K562 (cell line): ENCODE measurements around the gene GMIP. TPM values are rescaled to one million over a fixed set of nuclear protein-coding genes. Genes with fewer than 3 reads are reported as not detected.
A peak's percentile ranks its signal among the peaks of the same experiment; 100 is the strongest.

Source experiments
- ATAC-seq: fragments of 200-7000 bp; cut with Tn5 transposase; 3 replicates; pipeline ENCODE4 v1.9.1; 2020; ENCODE audit warnings: moderate library complexity
- BruUV-seq: library from RNA; stranded (reverse); fragments of 400-500 nt; replicated peaks from 2 replicates; lab custom pipeline; 2021; lab: Mats Ljungman, UMichigan
- CTCF ChIA-PET: fragments of 300-600 bp; formaldehyde crosslinking; extraction: SDS; loops from one replicate; lab custom pipeline; 2021; ENCODE audit warnings: low intra/inter-chr PET ratio; lab: Yijun Ruan, JAX
- POLR2A ChIA-PET: fragments of 300-600, 350-650 bp; sonication (Branson Sonifier 250); formaldehyde crosslinking; extraction: SDS; loops from one replicate; lab custom pipeline; 2021; ENCODE audit warnings: antibody characterized with exemption, inconsistent platforms; lab: Yijun Ruan, JAX
- DNase-seq, 4 experiments: peaks; one replicate each; pipeline versions ENCODE4 v3.0.0 to v3.0.0-alpha.2; 2011 to 2018; ENCODE audit warnings: low spot score in 3 of 4, mixed read lengths in 3 of 4; ENCODE audit errors: extremely low read depth in 1 of 4
- FAIRE-seq: peaks from 2 replicates; lab custom pipeline; 2011; peaks lifted over from hg19 to GRCh38; lab: Jason Lieb, UNC
- H2AFZ ChIP-seq: 2 replicates; pipeline ENCODE4 v1.6.0; 2011; ENCODE audit warnings: low read depth, low read length, control low read depth, inconsistent platforms
- H3K27ac ChIP-seq: fragments of 200-600 bp; 3 replicates; pipeline ENCODE4 v1.8.0; 2011; ENCODE audit warnings: low read depth, mild to moderate bottlenecking, control low read depth, inconsistent platforms, low read length, moderate library complexity, mixed read lengths; ENCODE audit errors: extremely low read depth
- H3K27me3 ChIP-seq, 2 experiments: fragments of 300-600 bp in 1 of 2; 2 replicates in 1 of 2; 3 replicates in 1 of 2; pipeline versions ENCODE4 v1.6.0 to v1.8.0; 2011; ENCODE audit warnings: inconsistent platforms in 2 of 2, low read length in 2 of 2, mild to moderate bottlenecking in 1 of 2, mixed read lengths in 1 of 2, moderate library complexity in 1 of 2; ENCODE audit not compliant: control insufficient read depth in 2 of 2, insufficient read depth in 2 of 2
- H3K36me3 ChIP-seq: fragments of 300-600 bp; 3 replicates; pipeline ENCODE4 v1.8.0; 2011; ENCODE audit warnings: mild to moderate bottlenecking, low read length, inconsistent platforms; ENCODE audit not compliant: control insufficient read depth, insufficient read depth
- H3K4me1 ChIP-seq, 2 experiments: fragments of 200-600 bp in 1 of 2; replicated peaks in 1 of 2; 2 replicates in 1 of 2; 3 replicates in 1 of 2; pipeline versions ENCODE4 v1.5.1 to v1.8.0; 2011; ENCODE audit warnings: inconsistent platforms in 2 of 2, low read length in 2 of 2, mild to moderate bottlenecking in 1 of 2, mixed read lengths in 1 of 2, moderate library complexity in 1 of 2; ENCODE audit not compliant: control insufficient read depth in 2 of 2, insufficient read depth in 2 of 2
- H3K4me2 ChIP-seq: 2 replicates; pipeline ENCODE4 v1.6.1; 2011; ENCODE audit warnings: low read length, control low read depth, inconsistent platforms, mixed read lengths; ENCODE audit not compliant: insufficient read depth
- H3K4me3 ChIP-seq: fragments of 200-600 bp; sonication (generic), shearing (Covaris generic); 2 replicates; pipeline ENCODE4 v1.5.1; 2016; ENCODE audit warnings: control low read depth, inconsistent platforms
- H3K79me2 ChIP-seq: fragments of 200-600 bp; 3 replicates; pipeline ENCODE4 v1.8.0; 2011; ENCODE audit warnings: low read length, inconsistent platforms; ENCODE audit not compliant: control insufficient read depth, insufficient read depth
- H3K9ac ChIP-seq, 2 experiments: 2 replicates each; pipeline versions ENCODE4 v1.6.0 to v1.6.1; 2011; ENCODE audit warnings: low read depth in 2 of 2, low read length in 2 of 2, control low read depth in 1 of 2, inconsistent platforms in 1 of 2, mild to moderate bottlenecking in 1 of 2, mixed read lengths in 1 of 2; ENCODE audit not compliant: insufficient read depth in 1 of 2
- H3K9me1 ChIP-seq: one replicate; pipeline ENCODE4 v1.6.0; 2011; ENCODE audit warnings: inconsistent platforms, mild to moderate bottlenecking, low read length, moderate library complexity; ENCODE audit not compliant: control insufficient read depth, insufficient read depth
- H3K9me3 ChIP-seq: replicated peaks from 2 replicates; pipeline ENCODE4 v1.5.1; 2011; ENCODE audit warnings: low read depth, low read length, inconsistent platforms; ENCODE audit not compliant: control insufficient read depth, insufficient read depth
- H4K20me1 ChIP-seq: replicated peaks from 2 replicates; pipeline ENCODE4 v1.6.1; 2011; ENCODE audit warnings: low read length, inconsistent platforms, mixed read lengths; ENCODE audit not compliant: control insufficient read depth, insufficient read depth
- CBX5 ChIP-seq: IDR thresholded peaks from 2 replicates; pipeline ENCODE4 v1.6.1; 2014; ENCODE audit warnings: low read depth, borderline replicate concordance
- LCOR ChIP-seq: sonication (generic); formaldehyde crosslinking; IDR thresholded peaks from 2 replicates; pipeline ENCODE4 v1.8.0; 2022; ENCODE audit warnings: mild to moderate bottlenecking, missing genetic modification reagents
- POLR2G ChIP-seq: fragments of 200-400 bp; formaldehyde crosslinking; IDR thresholded peaks from 2 replicates; pipeline ENCODE4 v1.6.1; 2017; ENCODE audit warnings: low read depth, mild to moderate bottlenecking, antibody characterized with exemption, low read length, moderate library complexity
- POLR3A ChIP-seq: IDR thresholded peaks from 2 replicates; pipeline ENCODE4 v1.6.1; 2011; ENCODE audit warnings: borderline replicate concordance, mild to moderate bottlenecking, moderate library complexity; ENCODE audit not compliant: insufficient read length, insufficient read depth; ENCODE audit errors: extremely low read depth
- PTTG1 ChIP-seq: fragments of 450-650 bp; IDR thresholded peaks from 2 replicates; pipeline ENCODE4 v1.6.1; 2016; ENCODE audit warnings: low read depth, mild to moderate bottlenecking, missing genetic modification characterization, missing compliant biosample characterization
- RBM25 ChIP-seq: fragments of 200-400 bp; formaldehyde crosslinking; IDR thresholded peaks from 2 replicates; pipeline ENCODE4 v1.6.1; 2018; ENCODE audit warnings: low read length, low read depth, moderate library complexity; ENCODE audit not compliant: severe bottlenecking
- STAT5B ChIP-seq: fragments of 250-450 bp; sonication (Bioruptor Pico); IDR thresholded peaks from 2 replicates; pipeline ENCODE4 v1.8.0; 2021; ENCODE audit warnings: mild to moderate bottlenecking, inconsistent platforms
- TCF15 ChIP-seq: fragments of 250-450 bp; sonication (Bioruptor Pico); IDR thresholded peaks from 2 replicates; pipeline ENCODE4 v1.8.0; 2022; ENCODE audit warnings: moderate library complexity, mild to moderate bottlenecking, inconsistent platforms
- WGBS: fragments of 100-300 bp; shearing (Covaris generic); methylation state at CpG from one replicate; pipeline ENCODE4 v1.1.6; 2016; ENCODE audit warnings: low coverage, mixed read lengths; ENCODE audit not compliant: insufficient coverage; ENCODE audit errors: missing lambda C conversion rate; 5-methylcytosine and 5-hydroxymethylcytosine counted together
- in situ Hi-C: fragments of 300-500 bp; cut with MboI; formaldehyde crosslinking; loops from 4 replicates; pipeline ENCODE4 v1.15.0; 2018; ENCODE audit warnings: inconsistent platforms, mixed read lengths
- intact Hi-C: fragments of 100-400 bp; cut with micrococcal nuclease; formaldehyde crosslinking; loops from 2 replicates; pipeline ENCODE4 v1.14.2; 2022
- polyA plus RNA-seq, 8 experiments: library from polyadenylated mRNA; depleted of rRNA in 4 of 8; stranded (reverse) in 5 of 8; unstranded in 3 of 8; fragments of >200 nt; fragmentation: Nextera tagmentation in 2 of 8; fragmentation: Illumina TruSeq in 1 of 8; extraction: Ambion mirVana in 2 of 8; extraction: Trizol in 1 of 8; gene quantifications; 2 replicates each; pipeline versions ENCODE4 v1.2.1 to v1.2.3, GENCODE V29; 2011 to 2014; ENCODE audit warnings: inconsistent platforms in 1 of 8, missing spikeins in 1 of 8
- total RNA-seq, 7 experiments: library from RNA; depleted of rRNA in 6 of 7; stranded (reverse); fragments of >200 nt in 6 of 7; fragmentation: Illumina TruSeq in 2 of 7; extraction: Trizol in 2 of 7; gene quantifications; 2 replicates each; pipeline versions ENCODE4 v1.2.1 to v1.2.3, GENCODE V29; 2011 to 2021; ENCODE audit warnings: low replicate concordance in 1 of 7
- TF ChIP-seq, protein P1 (sequence below): fragments of 250-450 bp; sonication (Bioruptor Pico); IDR thresholded peaks from 2 replicates; pipeline ENCODE4 v1.4.0; 2020; ENCODE audit warnings: borderline replicate concordance

Gene GMIP
- total and polyA plus RNA-seq, 9 of the 15 experiments (the other 6 are each of a cell fraction or from before 2014, with no cell fraction given), result 0.14 to 15.8 (median 3.2) TPM

DNA sequence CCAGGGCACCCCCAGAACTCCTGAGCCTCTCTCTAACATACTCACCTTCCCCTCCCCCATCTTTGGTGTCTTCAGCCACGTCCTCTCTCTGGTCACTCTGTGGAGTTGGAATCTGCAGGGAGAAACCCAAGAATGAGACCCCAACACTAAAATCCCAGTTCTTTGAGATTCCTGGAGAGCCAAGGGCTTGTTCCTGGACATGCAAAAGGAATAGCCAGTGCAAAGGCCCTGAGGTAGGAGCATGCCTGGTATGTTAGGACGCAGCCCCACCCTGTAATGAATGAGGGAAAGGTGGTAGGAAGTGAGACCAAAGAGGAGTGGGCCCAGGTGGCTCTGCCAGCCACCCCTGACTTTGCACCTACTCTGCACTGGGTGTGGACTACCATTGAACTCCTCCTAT is 13.0 kb downstream of the GMIP start:
- ATAC-seq (no peak), FAIRE-seq (no peak), DNase-seq (no peak)
- H3K9me1 ChIP-seq, result no peaks in the 10 kb centered on the region
- no TSS peak for BruUV-seq
- no peak overlapping the region for H3K9ac ChIP-seq
- no peak overlapping the region for H3K4me3 ChIP-seq
- no peak overlapping the region for H3K27ac ChIP-seq
- H4K20me1 ChIP-seq, result no peaks in the 10 kb centered on the region
- peaks cover 30% of the 10 kb centered on the region; the same call in 2 of the 3 replicates for H3K36me3 ChIP-seq
- peaks cover 0 to 20% of the 10 kb centered on the region in 2 experiments; a peak in 2 of 5 replicates for H3K4me1 ChIP-seq
- TF ChIP-seq PTTG1 (no peak), RBM25 (peak; percentile 64), STAT5B (CRISPR knock-in tag) (no peak), POLR3A (no peak), LCOR (CRISPR knock-in tag) (no peak)
- in situ Hi-C loops, result loop anchor here (25.0 kb wide), 1 partner anchor 93 kb away; the partner anchor contains the start of genes CILP2 and YJEFN3
- H3K79me2 ChIP-seq, result no peaks in the 10 kb centered on the region
- CTCF ChIA-PET, result no interaction called here
- H3K27me3 ChIP-seq, result no peaks in the 10 kb centered on the region
- 82% methylated on average over 2 of the region's 2 CpGs for WGBS
- H3K4me2 ChIP-seq, result no peak overlapping the region
- no peak overlapping the region for H2AFZ ChIP-seq
- intact Hi-C loops, result no loop called here
- POLR2A ChIA-PET, result interaction anchor here (0.5 kb wide), 1 partner anchor 154 kb away, joined by 3 read pairs; no protein-coding TSS in a partner anchor
- no peaks in the 10 kb centered on the region for H3K9me3 ChIP-seq

- BruUV-seq, result no TSS peak
- TF ChIP-seq CBX5 (no peak), POLR2G (peak; percentile 38; the same call in 1 of the 2 replicates), TCF15 (CRISPR knock-in tag) (no peak)
- TF ChIP-seq, protein P1, sequence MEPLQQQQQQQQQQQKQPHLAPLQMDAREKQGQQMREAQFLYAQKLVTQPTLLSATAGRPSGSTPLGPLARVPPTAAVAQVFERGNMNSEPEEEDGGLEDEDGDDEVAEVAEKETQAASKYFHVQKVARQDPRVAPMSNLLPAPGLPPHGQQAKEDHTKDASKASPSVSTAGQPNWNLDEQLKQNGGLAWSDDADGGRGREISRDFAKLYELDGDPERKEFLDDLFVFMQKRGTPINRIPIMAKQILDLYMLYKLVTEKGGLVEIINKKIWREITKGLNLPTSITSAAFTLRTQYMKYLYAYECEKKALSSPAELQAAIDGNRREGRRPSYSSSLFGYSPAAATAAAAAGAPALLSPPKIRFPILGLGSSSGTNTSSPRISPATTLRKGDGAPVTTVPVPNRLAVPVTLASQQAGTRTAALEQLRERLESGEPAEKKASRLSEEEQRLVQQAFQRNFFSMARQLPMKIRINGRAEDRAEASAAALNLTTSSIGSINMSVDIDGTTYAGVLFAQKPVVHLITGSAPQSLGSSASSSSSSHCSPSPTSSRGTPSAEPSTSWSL (CRISPR knock-in tag), result no peak
- WGBS, result 100% methylated on average over 7 of the region's 11 CpGs
- Histone ChIP-seq H3K4me1 (peaks cover 0 to 17% of the 10 kb centered on the region in 2 experiments; a peak in 2 of 5 replicates), H3K36me3 (peaks cover 26% of the 10 kb centered on the region; the same call in 2 of the 3 replicates), H3K4me2 (no peak overlapping the region), H3K9ac (no peak overlapping the region), H4K20me1 (no peaks in the 10 kb centered on the region), H3K27ac (no peak overlapping the region), H3K27me3 (no peaks in the 10 kb centered on the region), H3K4me3 (no peak overlapping the region), H3K79me2 (no peaks in the 10 kb centered on the region), H3K9me1 (no peaks in the 10 kb centered on the region), H2AFZ (no peak overlapping the region), H3K9me3 (no peaks in the 10 kb centered on the region)
- FAIRE-seq (no peak), DNase-seq (no peak), ATAC-seq (no peak)
- intact Hi-C loops, result no loop called here
- in situ Hi-C loops, result loop anchor here (25.0 kb wide), 1 partner anchor 93 kb away; the partner anchor contains the start of genes CILP2 and YJEFN3
- POLR2A ChIA-PET, result interaction anchor here (0.5 kb wide), 1 partner anchor 154 kb away, joined by 3 read pairs; no protein-coding TSS in a partner anchor
- CTCF ChIA-PET, result no interaction called here
These were observed 13.4 kb downstream of the GMIP start for GRCh38 chr19:19630062-19630414.
